ENCODE results near the gene GLB1L2. TPM values are rescaled to one million over a fixed set of nuclear protein-coding genes. Genes with fewer than 3 reads are reported as not detected.

GLB1L2 gene
- total RNA-seq, 1 donor: not detected

DNA sequence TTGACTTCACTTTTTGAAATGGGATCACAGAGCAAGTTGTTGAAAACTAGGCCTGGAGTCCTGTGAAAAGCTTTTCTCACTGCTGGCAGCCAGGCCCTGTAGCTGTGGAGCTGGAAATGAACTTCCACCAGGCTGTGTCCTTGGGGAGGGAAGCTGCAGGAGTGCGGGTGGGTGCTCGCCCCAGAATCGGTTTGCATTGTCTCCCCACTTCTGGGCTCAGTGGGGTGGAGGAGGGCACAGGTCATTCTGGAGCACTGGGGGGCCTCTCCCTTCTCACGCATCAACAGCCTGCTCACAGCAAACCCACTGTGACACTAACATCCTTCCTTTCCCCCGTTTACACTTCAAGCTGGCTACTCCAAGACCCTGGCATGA is 15.2 kb downstream of the GLB1L2 start:
- H3K4me3 ChIP-seq (ENCODE audit: low read depth, low read length): no peak overlapping the region
- no peak for TF ChIP-seq CTCF (IDR thresholded peaks at IDR 0.05; ENCODE audit: insufficient read depth, low read length)
- DNase-seq (ENCODE audit: low read depth): no peak

GRCh38 chr11:134347441-134347840 is 15.7 kb downstream of the GLB1L2 start:
- no peak for TF ChIP-seq CTCF (IDR thresholded peaks at IDR 0.05; ENCODE audit: insufficient read depth, low read length)
- H3K4me3 ChIP-seq (ENCODE audit: low read depth, low read length): no peak overlapping the region
- DNase-seq (ENCODE audit: low read depth): no peak

- no peak overlapping the region for H3K4me3 ChIP-seq (ENCODE audit: low read depth, low read length)
- no peak for TF ChIP-seq CTCF (IDR thresholded peaks at IDR 0.05; ENCODE audit: insufficient read depth, low read length)
- no peak for DNase-seq (ENCODE audit: low read depth)
These were observed 17.5 kb downstream of the GLB1L2 start for GRCh38 chr11:134349109-134349801.

DNA sequence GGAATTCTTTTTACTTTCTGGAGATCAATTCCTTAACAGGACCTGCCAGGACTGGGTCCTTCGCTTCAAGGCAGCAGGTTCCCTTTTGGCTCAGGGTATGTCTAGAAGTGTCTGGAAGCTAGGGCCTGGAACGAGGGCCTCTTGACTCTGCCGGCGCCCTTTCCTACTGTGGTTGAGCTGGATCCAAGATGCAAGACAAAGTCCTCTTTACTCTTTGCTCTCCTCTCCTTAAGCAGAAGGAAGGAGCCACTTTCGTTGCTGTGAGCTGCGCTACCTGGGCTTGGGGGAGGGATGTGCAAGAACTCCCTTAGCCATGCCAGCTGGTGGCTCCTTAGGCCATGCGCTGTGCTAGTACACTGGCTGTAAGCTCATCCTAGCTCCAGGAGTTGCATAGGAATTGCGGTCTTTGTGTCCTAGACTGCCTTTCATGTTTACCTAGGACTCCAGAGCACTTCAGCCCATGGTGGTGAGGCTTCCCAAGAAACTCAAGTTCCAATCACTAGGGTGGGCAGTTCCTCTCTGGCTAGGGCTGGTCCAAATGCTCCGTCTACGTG is 18.1 kb downstream of the GLB1L2 start:
- TF ChIP-seq CTCF (IDR thresholded peaks at IDR 0.05; ENCODE audit: insufficient read depth, low read length): no peak
- H3K4me3 ChIP-seq (ENCODE audit: low read depth, low read length): no peak overlapping the region
- DNase-seq (ENCODE audit: low read depth): no peak

DNA sequence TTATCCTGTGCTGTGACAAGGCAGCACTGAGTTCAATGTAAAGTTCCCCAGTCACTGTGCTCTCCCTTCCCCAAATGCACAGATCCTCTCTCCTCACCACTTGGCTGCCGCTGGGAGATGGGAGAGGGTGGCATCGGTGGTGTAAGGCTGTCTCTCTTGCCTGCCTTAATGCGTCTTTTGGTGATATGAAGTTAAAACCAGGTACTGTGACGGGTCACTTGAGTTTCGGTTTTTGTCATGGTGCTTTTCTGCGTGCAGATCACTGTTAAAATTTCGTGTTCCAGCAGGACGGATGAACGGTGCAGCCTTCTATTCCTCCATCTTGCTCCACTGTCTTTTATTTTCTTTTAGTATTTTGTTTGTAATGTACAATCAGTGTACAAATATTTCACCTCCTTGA is 18.6 kb downstream of the GLB1L2 start:
- TF ChIP-seq CTCF (IDR thresholded peaks at IDR 0.05; ENCODE audit: insufficient read depth, low read length): no peak
- DNase-seq (ENCODE audit: low read depth): no peak
- no peak overlapping the region for H3K4me3 ChIP-seq (ENCODE audit: low read depth, low read length)

- no peak for TF ChIP-seq CTCF (IDR thresholded peaks at IDR 0.05; ENCODE audit: insufficient read depth, low read length)
- no peak for DNase-seq (ENCODE audit: low read depth)
- H3K4me3 ChIP-seq (ENCODE audit: low read depth, low read length): no peak overlapping the region
These were observed 20.3 kb downstream of the GLB1L2 start for GRCh38 chr11:134352111-134352510.

- TF ChIP-seq CTCF (IDR thresholded peaks at IDR 0.05; ENCODE audit: insufficient read depth, low read length): no peak
- DNase-seq (ENCODE audit: low read depth): no peak
- no peak overlapping the region for H3K4me3 ChIP-seq (ENCODE audit: low read depth, low read length)
These were observed 23.3 kb downstream of the GLB1L2 start for GRCh38 chr11:134355136-134355535.
